Cardiac muscle cell (in vitro differentiated cells and primary cell): ENCODE data around the gene CPEB2. TPM values are rescaled to one million over a fixed set of nuclear protein-coding genes. Genes with fewer than 3 reads are reported as not detected.

Source experiments
- DNase-seq, 2 donors: peaks; one replicate each; pipeline versions ENCODE4 v3.0.0 to v3.0.0-alpha.2; 2010 to 2017; ENCODE audit warnings: low read depth in 1 of 2, low spot score in 1 of 2
- H3K27ac ChIP-seq: fragments of 200-600 bp; sonication (generic); 2 replicates; pipeline ENCODE4 v1.5.1; 2016
- H3K27me3 ChIP-seq: fragments of 200-600 bp; sonication (generic); 2 replicates; pipeline ENCODE4 v1.6.0; 2016; ENCODE audit warnings: control low read depth
- H3K36me3 ChIP-seq: fragments of 200-600 bp; sonication (generic); 2 replicates; pipeline ENCODE4 v1.5.1; 2016; ENCODE audit warnings: control low read depth
- H3K4me1 ChIP-seq: fragments of 200-600 bp; sonication (generic); 2 replicates; pipeline ENCODE4 v1.8.1; 2017; ENCODE audit warnings: low read depth, mild to moderate bottlenecking, mixed run types
- H3K4me3 ChIP-seq: fragments of 200-600 bp; sonication (generic); 2 replicates; pipeline ENCODE4 v1.5.1; 2016; ENCODE audit warnings: mild to moderate bottlenecking
- H3K9me3 ChIP-seq: fragments of 200-600 bp; sonication (generic); 2 replicates; pipeline ENCODE4 v1.5.1; 2017; ENCODE audit warnings: low read depth, mild to moderate bottlenecking, control low read depth
- CTCF ChIP-seq: IDR thresholded peaks from 2 replicates; pipeline ENCODE4 v1.5.1; 2012; ENCODE audit warnings: low read depth, mild to moderate bottlenecking, low read length
- polyA plus RNA-seq: library from polyadenylated mRNA; unstranded; fragments of >200 nt; fragmentation: Nextera tagmentation; extraction: Ambion mirVana; gene quantifications from 2 replicates; pipeline ENCODE4 v1.2.1, GENCODE V29; 2016
- total RNA-seq: library from RNA; depleted of rRNA; stranded (reverse); fragments of >200 nt; gene quantifications from 2 replicates; pipeline ENCODE4 v1.2.3, GENCODE V29; 2016

CPEB2 gene
- total and polyA plus RNA-seq, 2 experiments from 2014 or later = 7.5 to 17.4 TPM

DNA sequence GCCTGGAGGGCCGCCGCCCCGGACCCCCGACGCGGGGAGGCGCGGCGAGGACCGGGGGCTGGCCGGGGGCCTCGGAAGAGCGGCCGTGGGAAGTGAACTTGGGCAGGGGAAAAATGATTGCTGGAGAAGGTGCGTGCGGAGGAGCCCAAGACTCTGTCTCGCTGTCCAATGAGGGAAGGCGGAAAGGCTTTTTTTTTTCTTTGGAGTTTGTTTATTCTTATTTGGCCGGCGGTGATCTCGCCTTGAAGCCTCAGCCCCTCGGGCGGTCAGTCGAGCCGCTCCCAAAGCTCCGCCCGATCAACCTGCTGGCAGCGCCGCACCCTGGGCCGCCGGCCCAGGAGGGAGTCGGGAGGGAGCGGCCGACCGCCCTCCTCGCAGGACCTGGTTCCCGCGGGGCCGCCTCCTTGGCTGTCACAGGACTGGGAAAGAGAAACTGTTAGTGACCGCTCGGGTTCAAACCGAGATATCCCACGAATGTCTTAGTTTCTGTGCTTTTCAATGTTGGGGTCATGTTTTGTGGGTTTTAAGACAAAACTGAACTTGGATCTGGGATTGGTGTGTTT lies 2.5 kb downstream of the CPEB2 start:
- Histone ChIP-seq H3K4me3 (peak overlapping the region; percentile 87), H3K27me3 (no peaks in the 10 kb centered on the region), H3K36me3 (no peaks in the 10 kb centered on the region), H3K27ac (peak overlapping the region; percentile 96), H3K4me1 (peaks cover 30% of the 10 kb centered on the region), H3K9me3 (no peaks in the 10 kb centered on the region)
- DNase-seq = peak; percentile 76 to 81
- TF ChIP-seq CTCF = no peak

DNA sequence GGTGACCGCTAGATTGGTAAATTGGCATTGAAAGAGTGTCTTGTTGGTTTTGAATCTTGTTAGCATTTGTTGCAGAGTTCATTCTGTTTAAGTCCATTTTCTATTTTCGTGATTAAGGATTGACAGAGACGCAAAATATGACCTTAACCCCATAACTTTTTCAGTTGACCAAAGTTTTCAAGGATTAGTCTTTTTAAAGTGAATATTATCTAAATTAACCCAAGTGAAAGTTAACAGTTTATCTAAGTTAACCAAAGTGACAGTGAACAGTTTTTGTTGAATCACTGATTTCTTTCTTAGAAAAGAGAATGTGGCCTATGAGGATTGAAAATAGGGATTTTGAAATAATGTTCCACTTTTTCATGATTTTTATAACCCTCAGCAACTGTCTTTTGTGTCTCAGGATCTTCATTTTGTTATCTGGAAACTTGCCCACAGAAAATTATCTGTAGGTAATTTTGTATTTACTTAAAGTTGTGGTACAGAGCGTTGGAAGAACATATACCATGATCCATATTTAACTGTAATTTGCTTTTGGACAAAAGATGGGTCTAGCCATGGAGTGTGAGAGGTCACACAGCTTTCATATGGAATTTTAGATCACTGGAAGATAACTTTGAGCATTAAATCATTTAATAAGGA lies 3.3 kb downstream of the CPEB2 start:
- peak overlapping the region; percentile 87 for H3K4me3 ChIP-seq
- peaks cover 38% of the 10 kb centered on the region for H3K4me1 ChIP-seq
- TF ChIP-seq CTCF = no peak

GRCh38 chr4:15006416-15007024 lies 4.2 kb downstream of the CPEB2 start:
- H3K27me3 ChIP-seq = no peaks in the 10 kb centered on the region
- TF ChIP-seq CTCF = peak; percentile 42
- DNase-seq = peak in 1 of 2 donors; percentile 20
- peaks cover 41% of the 10 kb centered on the region for H3K4me1 ChIP-seq
- H3K36me3 ChIP-seq = no peaks in the 10 kb centered on the region
- no peaks in the 10 kb centered on the region for H3K9me3 ChIP-seq
- peak overlapping the region; percentile 87 for H3K4me3 ChIP-seq
- H3K27ac ChIP-seq = peak overlapping the region; percentile 96

More for the DNA sequence above, 3.3 kb downstream of the CPEB2 start:
- peak overlapping the region; percentile 96 for H3K27ac ChIP-seq
- no peaks in the 10 kb centered on the region for H3K36me3 ChIP-seq
- no peaks in the 10 kb centered on the region for H3K27me3 ChIP-seq
- no peaks in the 10 kb centered on the region for H3K9me3 ChIP-seq
- DNase-seq = no peak

DNA sequence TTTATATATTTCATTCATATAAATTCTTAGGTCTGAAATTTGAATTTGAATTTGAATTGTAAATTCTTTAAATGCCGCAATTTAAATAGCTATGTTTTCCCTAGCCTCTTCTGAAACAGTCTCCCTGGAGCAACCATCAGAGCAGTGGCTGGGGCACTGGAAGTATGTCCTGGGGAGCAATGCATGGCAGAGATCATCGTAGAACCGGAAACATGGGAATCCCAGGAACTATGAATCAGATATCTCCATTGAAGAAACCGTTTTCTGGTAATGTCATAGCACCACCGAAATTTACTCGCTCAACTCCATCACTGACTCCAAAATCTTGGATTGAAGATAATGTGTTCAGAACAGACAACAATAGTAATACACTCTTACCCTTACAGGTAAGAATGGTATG lies 4.9 kb downstream of the CPEB2 start:
- H3K27me3 ChIP-seq = no peaks in the 10 kb centered on the region
- peaks cover 46% of the 10 kb centered on the region for H3K4me1 ChIP-seq
- no peak for TF ChIP-seq CTCF
- H3K9me3 ChIP-seq = no peaks in the 10 kb centered on the region
- H3K27ac ChIP-seq = peak overlapping the region; percentile 96
- H3K4me3 ChIP-seq = peak overlapping the region; percentile 87
- H3K36me3 ChIP-seq = no peaks in the 10 kb centered on the region
- DNase-seq = no peak

DNA sequence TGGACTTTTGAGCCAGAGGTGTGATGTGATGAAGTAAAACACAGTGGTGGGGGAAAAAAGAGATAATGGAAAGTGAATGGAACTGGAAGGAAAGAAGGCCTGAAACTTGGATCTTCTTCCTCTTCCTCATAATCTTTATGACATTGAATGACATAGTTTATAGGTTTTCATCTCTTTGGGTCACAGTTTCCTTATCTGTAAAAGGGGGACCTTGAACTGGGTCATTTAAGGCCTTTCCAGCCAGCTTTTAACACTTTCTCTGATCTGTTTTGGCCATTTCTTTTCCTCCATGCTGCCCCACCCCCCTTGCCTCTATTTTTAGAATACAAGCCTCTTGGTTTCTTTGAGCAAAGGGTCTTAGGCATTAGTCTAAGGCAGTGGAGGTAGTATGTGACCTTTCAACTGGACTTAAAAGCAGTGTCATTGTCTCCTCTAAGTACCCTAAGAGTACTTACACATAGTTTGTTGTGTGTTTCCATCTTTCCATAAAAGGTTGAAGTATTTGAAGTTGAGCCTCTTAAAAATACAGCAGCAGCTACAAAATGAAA lies 7.8 kb downstream of the CPEB2 start:
- Histone ChIP-seq H3K36me3 (no peaks in the 10 kb centered on the region), H3K27me3 (no peaks in the 10 kb centered on the region), H3K27ac (peak overlapping the region; percentile 86), H3K4me1 (peaks cover 63% of the 10 kb centered on the region), H3K9me3 (no peaks in the 10 kb centered on the region), H3K4me3 (peak overlapping the region; percentile 3)
- peak in 1 of 2 donors; percentile 77 for DNase-seq
- no peak for TF ChIP-seq CTCF
